HepG2 (cell line): Measurements from ENCODE around the gene MYO6. TPM values are rescaled to one million over a fixed set of nuclear protein-coding genes. Genes with fewer than 3 reads are reported as not detected.

Experiments used
- ATAC-seq: fragments of 200-7000 bp; cut with Tn5 transposase; 3 replicates; pipeline ENCODE4 v1.9.1; 2020; ENCODE audit warnings: mild to moderate bottlenecking, moderate library complexity
- BruUV-seq: library from RNA; stranded (reverse); fragments of 400-500 nt; replicated peaks from 2 replicates; lab custom pipeline; 2021; lab: Mats Ljungman, UMichigan
- CTCF ChIA-PET: fragments of 300-600 bp; formaldehyde crosslinking; extraction: SDS; loops from one replicate; lab custom pipeline; 2021; ENCODE audit warnings: low total read pairs, inconsistent platforms, low intra/inter-chr PET ratio; lab: Yijun Ruan, JAX
- POLR2A ChIA-PET: fragments of 350-600 bp; sonication (Branson Sonifier 250); formaldehyde crosslinking; loops from one replicate; lab custom pipeline; 2020; ENCODE audit warnings: antibody characterized with exemption, inconsistent platforms; lab: Yijun Ruan, JAX
- DNase-seq: peaks from one replicate; pipeline ENCODE4 v3.0.0-alpha.2; 2015; ENCODE audit warnings: low spot score
- FAIRE-seq: peaks from 3 replicates; lab custom pipeline; 2011; peaks lifted over from hg19 to GRCh38; lab: Jason Lieb, UNC
- H2AFZ ChIP-seq: one replicate; pipeline ENCODE4 v1.6.1; 2011; ENCODE audit warnings: low read length, inconsistent platforms
- H3K27ac ChIP-seq: fragments of 300-600 bp; 3 replicates; pipeline ENCODE4 v1.8.0; 2011; ENCODE audit warnings: mixed run types, mild to moderate bottlenecking, mixed read lengths, low read length, inconsistent platforms; ENCODE audit not compliant: insufficient read depth; ENCODE audit errors: extremely low read length
- H3K27me3 ChIP-seq, 2 experiments: fragments of 200-600 bp in 1 of 2; 2 replicates in 1 of 2; 3 replicates in 1 of 2; pipeline versions ENCODE4 v1.6.0 to v1.8.0; 2011; ENCODE audit warnings: low read length in 2 of 2, mild to moderate bottlenecking in 2 of 2, moderate library complexity in 2 of 2, inconsistent platforms in 1 of 2; ENCODE audit not compliant: insufficient read depth in 2 of 2, control insufficient read depth in 1 of 2
- H3K36me3 ChIP-seq, 2 experiments: fragments of 200-600 bp in 1 of 2; replicated peaks in 1 of 2; 2 replicates in 1 of 2; 3 replicates in 1 of 2; pipeline versions ENCODE4 v1.5.1 to v1.8.0; 2011; ENCODE audit warnings: low read length in 2 of 2, inconsistent platforms in 1 of 2; ENCODE audit not compliant: insufficient read depth in 2 of 2, control insufficient read depth in 1 of 2
- H3K4me1 ChIP-seq: 2 replicates; pipeline ENCODE4 v1.5.1; 2012; ENCODE audit warnings: low read length, inconsistent platforms; ENCODE audit not compliant: insufficient read depth
- H3K4me2 ChIP-seq: 2 replicates; pipeline ENCODE4 v1.6.0; 2011; ENCODE audit warnings: low read depth, low read length, inconsistent platforms
- H3K4me3 ChIP-seq, 3 experiments: fragments of 200-600 bp in 1 of 3; sonication (generic), shearing (Covaris generic) in 1 of 3; replicated peaks in 1 of 3; 2 replicates each; pipeline ENCODE4 v1.5.1; 2011 to 2016; ENCODE audit warnings: low read length in 3 of 3, inconsistent platforms in 2 of 3, low read depth in 2 of 3, mild to moderate bottlenecking in 2 of 3, control low read depth in 1 of 3, mixed read lengths in 1 of 3; ENCODE audit not compliant: insufficient read depth in 1 of 3
- H3K79me2 ChIP-seq: one replicate; pipeline ENCODE4 v1.6.1; 2011; ENCODE audit warnings: low read length, inconsistent platforms; ENCODE audit not compliant: insufficient read depth
- H3K9ac ChIP-seq: 2 replicates; pipeline ENCODE4 v1.6.0; 2011; ENCODE audit warnings: mild to moderate bottlenecking, low read depth, low read length, inconsistent platforms; ENCODE audit not compliant: insufficient read depth
- H3K9me3 ChIP-seq: 2 replicates; pipeline ENCODE4 v1.5.1; 2012; ENCODE audit warnings: mild to moderate bottlenecking, low read length
- H4K20me1 ChIP-seq: 2 replicates; pipeline ENCODE4 v1.6.0; 2011; ENCODE audit warnings: inconsistent platforms, mild to moderate bottlenecking, low read length, moderate library complexity; ENCODE audit not compliant: insufficient read depth
- FIP1L1 ChIP-seq: fragments of 200-400 bp; formaldehyde crosslinking; IDR thresholded peaks from 2 replicates; pipeline ENCODE4 v1.6.1; 2018; ENCODE audit warnings: low read depth, mild to moderate bottlenecking, low read length, moderate library complexity, borderline replicate concordance; ENCODE audit not compliant: insufficient read depth
- KAT8 ChIP-seq: IDR thresholded peaks from 2 replicates; pipeline ENCODE4 v1.6.1; 2016; ENCODE audit warnings: missing genetic modification reagents, missing compliant biosample characterization
- KLF9 ChIP-seq: IDR thresholded peaks from 2 replicates; pipeline ENCODE4 v1.6.1; 2016; ENCODE audit warnings: low read depth
- NFRKB ChIP-seq: fragments of 450-650 bp; IDR thresholded peaks from 2 replicates; pipeline ENCODE4 v1.6.1; 2017
- NRL ChIP-seq: sonication (generic); formaldehyde crosslinking; IDR thresholded peaks from 2 replicates; pipeline ENCODE4 v1.5.0; 2020; ENCODE audit warnings: missing genetic modification reagents, mild to moderate bottlenecking, moderate library complexity, borderline replicate concordance
- PCBP1 ChIP-seq: fragments of 200-400 bp; formaldehyde crosslinking; IDR thresholded peaks from 2 replicates; pipeline ENCODE4 v1.6.1; 2017; ENCODE audit warnings: mild to moderate bottlenecking, low read depth, low read length, borderline replicate concordance
- RARA ChIP-seq: IDR thresholded peaks from 2 replicates; pipeline ENCODE4 v1.6.1; 2016; ENCODE audit warnings: missing genetic modification reagents, missing compliant biosample characterization
- RFX1 ChIP-seq: fragments of 450-650 bp; IDR thresholded peaks from 2 replicates; pipeline ENCODE4 v1.6.1; 2017
- TERF1 ChIP-seq: sonication (generic); formaldehyde crosslinking; IDR thresholded peaks from 2 replicates; pipeline ENCODE4 v1.8.0; 2022; ENCODE audit warnings: mild to moderate bottlenecking, missing genetic modification reagents, moderate library complexity
- ZBTB39 ChIP-seq: sonication (generic); formaldehyde crosslinking; IDR thresholded peaks from 2 replicates; pipeline ENCODE4 v1.5.0; 2020; ENCODE audit warnings: missing genetic modification reagents
- ZKSCAN8 ChIP-seq: IDR thresholded peaks from 2 replicates; pipeline ENCODE4 v1.6.1; 2016; ENCODE audit warnings: borderline replicate concordance, missing genetic modification reagents, missing compliant biosample characterization
- ZNF484 ChIP-seq: sonication (generic); formaldehyde crosslinking; IDR thresholded peaks from 2 replicates; pipeline ENCODE4 v1.5.1; 2020; ENCODE audit warnings: mild to moderate bottlenecking, low read depth, missing genetic modification reagents, borderline replicate concordance
- ZNF570 ChIP-seq: sonication (generic); formaldehyde crosslinking; IDR thresholded peaks from 2 replicates; pipeline ENCODE4 v1.4.0; 2020; ENCODE audit warnings: mild to moderate bottlenecking, missing genetic modification reagents, borderline replicate concordance
- ZNF607 ChIP-seq: sonication (generic); formaldehyde crosslinking; IDR thresholded peaks from 2 replicates; pipeline ENCODE4 v1.5.1; 2020; ENCODE audit warnings: missing genetic modification reagents, mild to moderate bottlenecking, borderline replicate concordance
- WGBS: methylation state at CpG from one replicate; pipeline ENCODE4 v1.1.6; 2017; ENCODE audit warnings: low lambda C conversion rate; 5-methylcytosine and 5-hydroxymethylcytosine counted together
- in situ Hi-C: cut with HindIII; loops from 2 replicates; pipeline ENCODE4 v1.10.0; 2017; ENCODE audit warnings: low pct_unique_long_range_greater_than_20kb; ENCODE audit not compliant: extremely low pct_ligation_motif_present
- intact Hi-C: fragments of 100-400 bp; cut with micrococcal nuclease; formaldehyde crosslinking; loops from one replicate; pipeline ENCODE4 v1.10.0; 2022; ENCODE audit not compliant: unreplicated experiment
- polyA plus RNA-seq, 8 experiments: library from polyadenylated mRNA; depleted of rRNA in 3 of 8; stranded (reverse) in 7 of 8; unstranded in 1 of 8; fragments of >200 nt; fragmentation: Illumina TruSeq in 4 of 8; extraction: Trizol in 4 of 8; gene quantifications; 2 replicates each; pipeline versions ENCODE4 v1.2.1 to v1.2.3, GENCODE V29; 2011 to 2016; ENCODE audit warnings: low read depth in 4 of 8, missing spikeins in 1 of 8, mixed read lengths in 1 of 8; ENCODE audit not compliant: insufficient read depth in 1 of 8
- total RNA-seq, 5 experiments: library from RNA; depleted of rRNA; stranded (reverse); fragments of >200 nt; fragmentation: Illumina TruSeq; extraction: Trizol; gene quantifications; 2 replicates each; pipeline ENCODE4 v1.2.3, GENCODE V29; 2016; ENCODE audit warnings: low read depth in 1 of 5
- TF ChIP-seq, protein P1 (sequence below): sonication (generic); formaldehyde crosslinking; IDR thresholded peaks from 2 replicates; pipeline ENCODE4 v1.5.0; 2020; ENCODE audit warnings: missing genetic modification reagents
- TF ChIP-seq, protein P2 (sequence below): sonication (generic); formaldehyde crosslinking; IDR thresholded peaks from 2 replicates; pipeline ENCODE4 v1.5.0; 2020; ENCODE audit warnings: mild to moderate bottlenecking, missing genetic modification reagents
- TF ChIP-seq, protein P3 (sequence below): sonication (generic); formaldehyde crosslinking; IDR thresholded peaks from 2 replicates; pipeline ENCODE4 v1.9.0; 2021; ENCODE audit warnings: missing genetic modification reagents, mild to moderate bottlenecking, borderline replicate concordance

The MYO6 gene
- total and polyA plus RNA-seq, 2 of the 13 experiments (the other 11 are each of a cell fraction or from before 2014, with no cell fraction given), result 5.4 to 7.5 TPM

DNA sequence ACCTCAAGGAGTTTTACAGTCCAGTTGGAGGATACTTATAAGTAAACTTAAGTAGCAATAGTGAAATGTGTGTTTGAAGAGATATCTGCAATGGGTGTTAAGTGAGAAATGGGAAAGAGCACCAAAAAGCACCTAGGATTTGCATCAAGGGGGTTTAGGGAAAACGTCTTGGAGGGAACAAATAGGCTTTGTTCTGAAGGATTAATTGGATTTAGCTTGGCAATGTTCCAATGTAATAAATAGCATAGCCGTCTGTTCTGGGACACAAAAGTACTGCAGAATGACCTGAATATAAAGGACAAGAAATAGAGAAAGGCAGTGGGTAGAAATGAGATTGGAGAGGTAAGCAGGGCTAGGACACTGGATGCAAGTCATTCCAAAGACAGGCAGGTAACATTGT, 2.8 kb upstream of the MYO6 start:
- CTCF ChIA-PET, result no interaction called here
- no TSS peak for BruUV-seq
- WGBS, result 2% methylated on average over 2 of the region's 2 CpGs
- H4K20me1 ChIP-seq, result no peaks in the 10 kb centered on the region
- H2AFZ ChIP-seq, result no peak overlapping the region
- POLR2A ChIA-PET, result no interaction called here
- H3K4me1 ChIP-seq, result peaks cover 27% of the 10 kb centered on the region; the same call in 1 of the 2 replicates
- DNase-seq (no peak), FAIRE-seq (no peak), ATAC-seq (no peak)
- H3K79me2 ChIP-seq, result no peaks in the 10 kb centered on the region
- no peak overlapping the region for H3K9ac ChIP-seq
- peaks cover 0 to 8% of the 10 kb centered on the region in 2 experiments; a peak in 4 of 5 replicates for H3K27me3 ChIP-seq
- H3K4me3 ChIP-seq, result no peak overlapping the region
- no peak overlapping the region for H3K27ac ChIP-seq
- intact Hi-C loops, result loop anchor here (5.0 kb wide), 1 partner anchor 59 kb away; no protein-coding TSS in a partner anchor
- no peaks in the 10 kb centered on the region for H3K36me3 ChIP-seq
- no peak overlapping the region for H3K4me2 ChIP-seq
- in situ Hi-C loops, result no loop called here
- no peaks in the 10 kb centered on the region for H3K9me3 ChIP-seq
- TF ChIP-seq RARA (CRISPR knock-in tag) (no peak), FIP1L1 (no peak), ZNF607 (no peak), NRL (CRISPR knock-in tag) (no peak), TERF1 (no peak), ZKSCAN8 (CRISPR knock-in tag) (no peak), KAT8 (CRISPR knock-in tag) (no peak), ZNF570 (CRISPR knock-in tag) (no peak), RFX1 (no peak), ZNF484 (no peak), ZBTB39 (CRISPR knock-in tag) (no peak), KLF9 (CRISPR knock-in tag) (no peak), PCBP1 (no peak), NFRKB (no peak)
- TF ChIP-seq, protein P1, sequence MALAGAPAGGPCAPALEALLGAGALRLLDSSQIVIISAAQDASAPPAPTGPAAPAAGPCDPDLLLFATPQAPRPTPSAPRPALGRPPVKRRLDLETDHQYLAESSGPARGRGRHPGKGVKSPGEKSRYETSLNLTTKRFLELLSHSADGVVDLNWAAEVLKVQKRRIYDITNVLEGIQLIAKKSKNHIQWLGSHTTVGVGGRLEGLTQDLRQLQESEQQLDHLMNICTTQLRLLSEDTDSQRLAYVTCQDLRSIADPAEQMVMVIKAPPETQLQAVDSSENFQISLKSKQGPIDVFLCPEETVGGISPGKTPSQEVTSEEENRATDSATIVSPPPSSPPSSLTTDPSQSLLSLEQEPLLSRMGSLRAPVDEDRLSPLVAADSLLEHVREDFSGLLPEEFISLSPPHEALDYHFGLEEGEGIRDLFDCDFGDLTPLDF, result no peak
- TF ChIP-seq, protein P2, sequence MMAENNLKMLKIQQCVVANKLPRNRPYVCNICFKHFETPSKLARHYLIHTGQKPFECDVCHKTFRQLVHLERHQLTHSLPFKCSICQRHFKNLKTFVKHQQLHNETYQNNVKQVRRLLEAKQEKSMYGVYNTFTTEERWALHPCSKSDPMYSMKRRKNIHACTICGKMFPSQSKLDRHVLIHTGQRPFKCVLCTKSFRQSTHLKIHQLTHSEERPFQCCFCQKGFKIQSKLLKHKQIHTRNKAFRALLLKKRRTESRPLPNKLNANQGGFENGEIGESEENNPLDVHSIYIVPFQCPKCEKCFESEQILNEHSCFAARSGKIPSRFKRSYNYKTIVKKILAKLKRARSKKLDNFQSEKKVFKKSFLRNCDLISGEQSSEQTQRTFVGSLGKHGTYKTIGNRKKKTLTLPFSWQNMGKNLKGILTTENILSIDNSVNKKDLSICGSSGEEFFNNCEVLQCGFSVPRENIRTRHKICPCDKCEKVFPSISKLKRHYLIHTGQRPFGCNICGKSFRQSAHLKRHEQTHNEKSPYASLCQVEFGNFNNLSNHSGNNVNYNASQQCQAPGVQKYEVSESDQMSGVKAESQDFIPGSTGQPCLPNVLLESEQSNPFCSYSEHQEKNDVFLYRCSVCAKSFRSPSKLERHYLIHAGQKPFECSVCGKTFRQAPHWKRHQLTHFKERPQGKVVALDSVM (CRISPR knock-in tag), result no peak
- TF ChIP-seq, protein P3, sequence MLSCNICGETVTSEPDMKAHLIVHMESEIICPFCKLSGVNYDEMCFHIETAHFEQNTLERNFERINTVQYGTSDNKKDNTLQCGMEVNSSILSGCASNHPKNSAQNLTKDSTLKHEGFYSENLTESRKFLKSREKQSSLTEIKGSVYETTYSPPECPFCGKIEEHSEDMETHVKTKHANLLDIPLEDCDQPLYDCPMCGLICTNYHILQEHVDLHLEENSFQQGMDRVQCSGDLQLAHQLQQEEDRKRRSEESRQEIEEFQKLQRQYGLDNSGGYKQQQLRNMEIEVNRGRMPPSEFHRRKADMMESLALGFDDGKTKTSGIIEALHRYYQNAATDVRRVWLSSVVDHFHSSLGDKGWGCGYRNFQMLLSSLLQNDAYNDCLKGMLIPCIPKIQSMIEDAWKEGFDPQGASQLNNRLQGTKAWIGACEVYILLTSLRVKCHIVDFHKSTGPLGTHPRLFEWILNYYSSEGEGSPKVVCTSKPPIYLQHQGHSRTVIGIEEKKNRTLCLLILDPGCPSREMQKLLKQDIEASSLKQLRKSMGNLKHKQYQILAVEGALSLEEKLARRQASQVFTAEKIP (CRISPR knock-in tag), result no peak
